Measurements from ENCODE around the gene CARF. TPM values are rescaled to one million over a fixed set of nuclear protein-coding genes. Genes with fewer than 3 reads are reported as not detected.

The CARF gene
- total and polyA plus RNA-seq, 2 donors (not counting 3 experiments of a cell fraction or from before 2014, with no cell fraction given), result 1.0 to 3.7 TPM

GRCh38 chr2:202908186-202908585, 3.9 kb upstream of the CARF start:
- Histone ChIP-seq H3K9me1 (replicated peaks; ENCODE audit: control insufficient read depth, extremely low read depth, insufficient read depth, low read length) (no peaks in the 10 kb centered on the region), H3K9me3 (replicated peaks; ENCODE audit: control insufficient read depth, insufficient read depth, low read length) (no peaks in the 10 kb centered on the region), H3K9ac (replicated peaks; ENCODE audit: extremely low read depth, insufficient read depth, low read length) (no peak overlapping the region), H3K4me3 (replicated peaks in 1 of 3; ENCODE audit: insufficient read depth in 1 of 3, low read depth in 1 of 3, low read length in 3 of 3) (no peak overlapping the region), H3K79me2 (ENCODE audit: control insufficient read depth, insufficient read depth, low read length) (peaks cover 55% of the 10 kb centered on the region), H3K36me3 (ENCODE audit: control insufficient read depth in 2 of 2, extremely low read depth in 1 of 2, insufficient read depth in 2 of 2, low read length in 2 of 2) (no peaks in the 10 kb centered on the region), H4K20me1 (replicated peaks; ENCODE audit: control insufficient read depth, extremely low read depth, insufficient read depth, low read length) (no peaks in the 10 kb centered on the region), H2AFZ (ENCODE audit: low read depth, low read length) (no peak overlapping the region), H3K4me1 (ENCODE audit: control insufficient read depth, extremely low read depth, insufficient read depth, low read length) (peaks cover 7% of the 10 kb centered on the region), H3K27ac (ENCODE audit: insufficient read depth, low read depth, low read length) (no peak overlapping the region), H3K4me2 (ENCODE audit: insufficient read depth, low read length) (no peak overlapping the region), H3K27me3 (ENCODE audit: control insufficient read depth in 2 of 2, insufficient read depth in 2 of 2, low read length in 2 of 2) (no peaks in the 10 kb centered on the region)
- FAIRE-seq (no peak), DNase-seq (ENCODE audit: low read depth, low spot score) (no peak)
- ChIA-PET CTCF (interaction anchor here (1.3 kb wide), 1 partner anchor 36 kb away, joined by 3 read pairs; the partner anchor contains the start of gene ICA1L), POLR2A (no interaction called here)
- TF ChIP-seq POLR2A (IDR thresholded peaks at IDR 0.05; ENCODE audit: low read depth, low read length) (no peak), CTCF (IDR thresholded peaks at IDR 0.05; ENCODE audit: extremely low read depth in 1 of 2, insufficient read depth in 1 of 2, low read depth in 1 of 2, low read length in 2 of 2) (no peak), MAX (IDR thresholded peaks at IDR 0.05; ENCODE audit: insufficient read depth, insufficient read length) (no peak), EZH2 (IDR thresholded peaks at IDR 0.05; ENCODE audit: borderline replicate concordance, low read depth, low read length, severe bottlenecking) (no peak), MYC (IDR thresholded peaks at IDR 0.05; ENCODE audit: low read depth, low read length) (no peak), FOS (IDR thresholded peaks at IDR 0.05; ENCODE audit: borderline replicate concordance, insufficient read depth, low read length) (no peak), POLR2AphosphoS5 (IDR thresholded peaks at IDR 0.05; ENCODE audit: insufficient read depth, low read depth, low read length) (no peak), JUN (IDR thresholded peaks at IDR 0.05; ENCODE audit: borderline replicate concordance, insufficient read depth, insufficient read length, low read depth) (no peak), GATA2 (IDR thresholded peaks at IDR 0.05; ENCODE audit: insufficient read depth, insufficient read length, low read depth, low read length) (no peak)
- dilution Hi-C loops (cut with MboI; ENCODE audit: extremely low pct_ligation_motif_present, low sequenced_read_pairs) (no loop called here), intact Hi-C loops (cut with micrococcal nuclease) (loop anchor here (2.0 kb wide), 1 partner anchor 37 kb away; the partner anchor contains the start of gene ICA1L)
- no TSS peak for BruUV-seq (replicated peaks)

Measured in endothelial cell of umbilical vein (primary cell).